Suprapubic skin (tissue), 4 donors: ENCODE data around the gene MAD1L1.

ENCODE experiments used
- POLR2A ChIP-seq, 2 donors: fragments of 450-650 bp; IDR thresholded peaks; one replicate each; pipeline ENCODE4 v1.6.1; 2017; ENCODE audit warnings: antibody characterized with exemption in 2 of 2, mild to moderate bottlenecking in 2 of 2, moderate library complexity in 2 of 2
- POLR2AphosphoS5 ChIP-seq, 3 donors: sonication (generic); formaldehyde crosslinking; IDR thresholded peaks; one replicate each; pipeline ENCODE4 v1.6.1; 2017; ENCODE audit warnings: antibody characterized with exemption in 3 of 3
- TF ChIP-seq, protein P1 (sequence below), 2 donors: fragments of 200-600 bp in 1 of 2; fragments of 450-650 bp in 1 of 2; sonication (generic) in 1 of 2; IDR thresholded peaks; one replicate each; pipeline ENCODE4 v1.5.1; 2016 to 2019; ENCODE audit warnings: antibody characterized with exemption in 2 of 2, mild to moderate bottlenecking in 1 of 2, moderate library complexity in 1 of 2

DNA sequence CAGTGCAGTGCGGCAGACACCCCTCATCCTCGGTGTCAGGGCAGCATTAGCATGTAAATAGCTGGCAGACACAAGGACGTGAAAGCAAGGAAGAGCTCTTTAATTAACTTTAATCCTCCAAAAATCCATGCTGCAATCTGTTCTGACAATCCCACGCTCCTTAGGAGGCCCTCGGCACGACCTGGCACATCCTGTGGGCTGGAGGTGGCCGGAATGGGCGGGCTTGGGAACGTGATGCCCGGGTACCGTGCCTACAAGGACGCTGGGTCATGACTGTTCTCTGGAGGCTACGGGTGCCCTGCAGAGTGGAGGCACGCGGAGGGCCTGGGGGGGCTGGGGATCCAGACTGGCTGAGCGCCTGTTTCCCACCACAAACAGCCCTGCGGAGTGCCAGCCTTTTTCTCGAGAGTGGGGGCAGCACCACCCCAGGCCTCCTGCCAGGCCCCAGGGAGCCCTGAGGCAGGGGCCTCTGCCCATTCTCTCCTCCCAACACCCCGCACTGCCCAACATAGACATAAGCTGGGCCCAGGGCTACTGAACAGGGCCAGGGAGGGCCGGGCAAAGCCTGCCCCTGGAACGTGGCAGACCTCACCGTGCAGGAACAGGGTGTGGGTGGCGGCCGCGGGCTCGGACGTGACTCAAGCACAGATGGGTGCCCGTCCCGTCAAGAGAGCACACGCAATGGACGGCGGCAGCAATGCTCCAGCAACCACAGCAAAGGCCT lies 189.3 kb downstream of the MAD1L1 start:
- TF ChIP-seq, protein P1, sequence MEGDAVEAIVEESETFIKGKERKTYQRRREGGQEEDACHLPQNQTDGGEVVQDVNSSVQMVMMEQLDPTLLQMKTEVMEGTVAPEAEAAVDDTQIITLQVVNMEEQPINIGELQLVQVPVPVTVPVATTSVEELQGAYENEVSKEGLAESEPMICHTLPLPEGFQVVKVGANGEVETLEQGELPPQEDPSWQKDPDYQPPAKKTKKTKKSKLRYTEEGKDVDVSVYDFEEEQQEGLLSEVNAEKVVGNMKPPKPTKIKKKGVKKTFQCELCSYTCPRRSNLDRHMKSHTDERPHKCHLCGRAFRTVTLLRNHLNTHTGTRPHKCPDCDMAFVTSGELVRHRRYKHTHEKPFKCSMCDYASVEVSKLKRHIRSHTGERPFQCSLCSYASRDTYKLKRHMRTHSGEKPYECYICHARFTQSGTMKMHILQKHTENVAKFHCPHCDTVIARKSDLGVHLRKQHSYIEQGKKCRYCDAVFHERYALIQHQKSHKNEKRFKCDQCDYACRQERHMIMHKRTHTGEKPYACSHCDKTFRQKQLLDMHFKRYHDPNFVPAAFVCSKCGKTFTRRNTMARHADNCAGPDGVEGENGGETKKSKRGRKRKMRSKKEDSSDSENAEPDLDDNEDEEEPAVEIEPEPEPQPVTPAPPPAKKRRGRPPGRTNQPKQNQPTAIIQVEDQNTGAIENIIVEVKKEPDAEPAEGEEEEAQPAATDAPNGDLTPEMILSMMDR (IDR thresholded peaks at IDR 0.05) = no peak
- TF ChIP-seq POLR2AphosphoS5 (IDR thresholded peaks at IDR 0.05) = no peak
- no peak for TF ChIP-seq POLR2A (IDR thresholded peaks at IDR 0.05)
